Smooth muscle cell of trachea (primary cell): ENCODE data around the gene FAM163A. TPM values are rescaled to one million over a fixed set of nuclear protein-coding genes. Genes with fewer than 3 reads are reported as not detected.

Source experiments
- total RNA-seq: library from RNA; depleted of rRNA; stranded (reverse); fragments of >200 nt; gene quantifications from 2 replicates; pipeline ENCODE4 v1.2.1, GENCODE V29; 2014

Gene FAM163A
- not detected in 2 replicates for total RNA-seq

GRCh38 chr1:179742717-179743678 is at the start of gene FAM163A:
Gene FAM163A (plus strand): TSS chr1:179743291. CDS start chr1:179813098, 69,807 bp downstream.

Other genes starting within 250 kb of the FAM163A start
- not detected in 2 replicates for gene NPHS2, start 167.3 kb upstream of the FAM163A start, total RNA-seq
- gene TDRD5, start 151.5 kb upstream of the FAM163A start, total RNA-seq = not detected in 2 replicates
- 98.0 and 98.6 TPM in 2 replicates for gene TOR1AIP2, start 134.5 kb downstream of the FAM163A start, total RNA-seq
- gene TOR1AIP1, start 139.0 kb downstream of the FAM163A start, total RNA-seq = 55.1 and 78.7 TPM in 2 replicates
- gene CEP350, start 211.5 kb downstream of the FAM163A start, total RNA-seq = 78.8 and 87.0 TPM in 2 replicates